ENCODE measurements around the gene SLC22A2.

DNA sequence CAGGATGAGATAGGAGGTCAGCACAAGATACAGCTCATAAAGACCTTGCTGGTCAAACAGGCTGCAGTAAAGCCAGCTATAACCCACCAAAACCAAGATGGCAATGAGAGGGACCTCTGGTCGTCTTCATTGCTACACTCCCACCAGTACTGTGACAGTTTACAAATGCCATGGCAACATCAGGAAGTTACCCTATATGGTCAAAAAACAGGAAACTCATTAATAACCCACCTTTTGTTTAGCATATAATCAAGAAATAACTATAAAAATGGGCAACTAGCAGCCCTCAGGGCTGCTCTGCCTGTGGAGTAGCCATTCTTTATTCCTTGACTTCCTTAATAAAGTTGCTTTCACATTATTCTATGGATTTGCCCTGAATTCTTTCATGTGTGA is 30.9 kb downstream of the SLC22A2 start:
- TF ChIP-seq, protein P1, sequence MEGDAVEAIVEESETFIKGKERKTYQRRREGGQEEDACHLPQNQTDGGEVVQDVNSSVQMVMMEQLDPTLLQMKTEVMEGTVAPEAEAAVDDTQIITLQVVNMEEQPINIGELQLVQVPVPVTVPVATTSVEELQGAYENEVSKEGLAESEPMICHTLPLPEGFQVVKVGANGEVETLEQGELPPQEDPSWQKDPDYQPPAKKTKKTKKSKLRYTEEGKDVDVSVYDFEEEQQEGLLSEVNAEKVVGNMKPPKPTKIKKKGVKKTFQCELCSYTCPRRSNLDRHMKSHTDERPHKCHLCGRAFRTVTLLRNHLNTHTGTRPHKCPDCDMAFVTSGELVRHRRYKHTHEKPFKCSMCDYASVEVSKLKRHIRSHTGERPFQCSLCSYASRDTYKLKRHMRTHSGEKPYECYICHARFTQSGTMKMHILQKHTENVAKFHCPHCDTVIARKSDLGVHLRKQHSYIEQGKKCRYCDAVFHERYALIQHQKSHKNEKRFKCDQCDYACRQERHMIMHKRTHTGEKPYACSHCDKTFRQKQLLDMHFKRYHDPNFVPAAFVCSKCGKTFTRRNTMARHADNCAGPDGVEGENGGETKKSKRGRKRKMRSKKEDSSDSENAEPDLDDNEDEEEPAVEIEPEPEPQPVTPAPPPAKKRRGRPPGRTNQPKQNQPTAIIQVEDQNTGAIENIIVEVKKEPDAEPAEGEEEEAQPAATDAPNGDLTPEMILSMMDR (IDR thresholded peaks at IDR 0.05) = no peak
- TF ChIP-seq ZFX (IDR thresholded peaks at IDR 0.05; ENCODE audit: borderline replicate concordance) = no peak
